IPS DF 4.7 (cell line): ENCODE data around the gene ACOXL.

Source experiments
- DNase-seq: peaks from one replicate; pipeline ENCODE4 v3.0.0-alpha.2; 2013; ENCODE audit warnings: low spot score; ENCODE audit errors: extremely low read depth

ACOXL gene

GRCh38 chr2:110823165-110823564 is 90.8 kb downstream of the ACOXL start:
- DNase-seq: no peak

- no peak for DNase-seq
Observed at GRCh38 chr2:110827511-110827910, 95.1 kb downstream of the ACOXL start.

GRCh38 chr2:110828330-110828729 is 96.0 kb downstream of the ACOXL start:
- no peak for DNase-seq

GRCh38 chr2:110829413-110830146 is 97.2 kb downstream of the ACOXL start:
- DNase-seq: no peak

GRCh38 chr2:110832740-110833139 is 100.4 kb downstream of the ACOXL start:
- DNase-seq: no peak

GRCh38 chr2:110834134-110834827 is 101.9 kb downstream of the ACOXL start:
- no peak for DNase-seq

- no peak for DNase-seq
Observed at GRCh38 chr2:110836671-110837070, 104.3 kb downstream of the ACOXL start.

GRCh38 chr2:110837446-110838409 is 105.4 kb downstream of the ACOXL start:
- no peak for DNase-seq

GRCh38 chr2:110838657-110839384 is 106.4 kb downstream of the ACOXL start:
- no peak for DNase-seq

- DNase-seq: no peak
Observed at GRCh38 chr2:110840508-110840907, 108.1 kb downstream of the ACOXL start.

- DNase-seq: no peak
Observed at GRCh38 chr2:110842048-110842447, 109.7 kb downstream of the ACOXL start.

- no peak for DNase-seq
Observed at GRCh38 chr2:110843496-110843895, 111.1 kb downstream of the ACOXL start.

GRCh38 chr2:110843959-110844510 is 111.7 kb downstream of the ACOXL start:
- DNase-seq: no peak

GRCh38 chr2:110847651-110848050 is 115.3 kb downstream of the ACOXL start:
- no peak for DNase-seq

GRCh38 chr2:110848071-110848470 is 115.7 kb downstream of the ACOXL start:
- DNase-seq: no peak

GRCh38 chr2:110848519-110849030 is 116.2 kb downstream of the ACOXL start:
- no peak for DNase-seq

- DNase-seq: no peak
Observed at GRCh38 chr2:110851531-110851930, 119.2 kb downstream of the ACOXL start.

- no peak for DNase-seq
Observed at GRCh38 chr2:110852051-110852450, 119.7 kb downstream of the ACOXL start.

- DNase-seq: no peak
Observed at GRCh38 chr2:110852541-110853263, 120.3 kb downstream of the ACOXL start.

GRCh38 chr2:110853516-110853915 is 121.1 kb downstream of the ACOXL start:
- no peak for DNase-seq
